ENCODE measurements around the gene STIMATE. TPM values are rescaled to one million over a fixed set of nuclear protein-coding genes. Genes with fewer than 3 reads are reported as not detected.

STIMATE gene
- total RNA-seq, 6 experiments from 2014 or later, result 18.4 to 25.6 (median 21.7) TPM

GRCh38 chr3:52816199-52816598, 81.1 kb downstream of the STIMATE start:
- H3K27ac Mint-ChIP-seq, result no peak overlapping the region
- DNase-seq, result no peak
- H3K4me1 Mint-ChIP-seq (ENCODE audit: low read depth), result no peaks in the 10 kb centered on the region
- H3K36me3 Mint-ChIP-seq (ENCODE audit: low read depth), result no peaks in the 10 kb centered on the region
- peaks cover 22% of the 10 kb centered on the region for H3K27me3 Mint-ChIP-seq (ENCODE audit: insufficient read depth)
- no peak overlapping the region for H3K4me3 Mint-ChIP-seq
- TF ChIP-seq CTCF (IDR thresholded peaks at IDR 0.05), result no peak
- no peaks in the 10 kb centered on the region for H3K9me3 Mint-ChIP-seq

GRCh38 chr3:52813810-52814209, 83.5 kb downstream of the STIMATE start:
- peaks cover 28% of the 10 kb centered on the region for H3K27me3 Mint-ChIP-seq (ENCODE audit: insufficient read depth)
- no peak for TF ChIP-seq CTCF (IDR thresholded peaks at IDR 0.05)
- no peaks in the 10 kb centered on the region; the same call in 1 of the 2 replicates for H3K4me1 Mint-ChIP-seq (ENCODE audit: low read depth)
- H3K4me3 Mint-ChIP-seq, result no peak overlapping the region
- no peak overlapping the region for H3K27ac Mint-ChIP-seq
- no peaks in the 10 kb centered on the region for H3K9me3 Mint-ChIP-seq
- DNase-seq, result no peak
- no peaks in the 10 kb centered on the region for H3K36me3 Mint-ChIP-seq (ENCODE audit: low read depth)

GRCh38 chr3:52811452-52812011, 85.8 kb downstream of the STIMATE start:
- Mint-ChIP-seq H3K27me3 (ENCODE audit: insufficient read depth) (peaks cover 36% of the 10 kb centered on the region), H3K27ac (no peak overlapping the region), H3K9me3 (no peaks in the 10 kb centered on the region), H3K4me3 (no peak overlapping the region), H3K36me3 (ENCODE audit: low read depth) (no peaks in the 10 kb centered on the region), H3K4me1 (ENCODE audit: low read depth) (no peaks in the 10 kb centered on the region; the same call in 1 of the 2 replicates)
- DNase-seq, result no peak
- no peak for TF ChIP-seq CTCF (IDR thresholded peaks at IDR 0.05)

- Mint-ChIP-seq H3K9me3 (no peaks in the 10 kb centered on the region), H3K27ac (no peak overlapping the region), H3K36me3 (ENCODE audit: low read depth) (no peaks in the 10 kb centered on the region), H3K4me3 (no peak overlapping the region), H3K4me1 (ENCODE audit: low read depth) (no peaks in the 10 kb centered on the region; the same call in 1 of the 2 replicates), H3K27me3 (ENCODE audit: insufficient read depth) (peaks cover 37% of the 10 kb centered on the region)
- no peak for DNase-seq
- no peak for TF ChIP-seq CTCF (IDR thresholded peaks at IDR 0.05)
Observed at GRCh38 chr3:52810923-52811322, 86.4 kb downstream of the STIMATE start.

GRCh38 chr3:52809662-52810377, 87.5 kb downstream of the STIMATE start:
- no peaks in the 10 kb centered on the region; the same call in 1 of the 2 replicates for H3K4me1 Mint-ChIP-seq (ENCODE audit: low read depth)
- no peaks in the 10 kb centered on the region for H3K9me3 Mint-ChIP-seq
- peaks cover 35% of the 10 kb centered on the region for H3K27me3 Mint-ChIP-seq (ENCODE audit: insufficient read depth)
- H3K4me3 Mint-ChIP-seq, result no peak overlapping the region
- H3K27ac Mint-ChIP-seq, result no peak overlapping the region
- TF ChIP-seq CTCF (IDR thresholded peaks at IDR 0.05), result no peak
- no peak for DNase-seq
- no peaks in the 10 kb centered on the region for H3K36me3 Mint-ChIP-seq (ENCODE audit: low read depth)
